ENCODE data around the gene FKBP2. TPM values are rescaled to one million over a fixed set of nuclear protein-coding genes. Genes with fewer than 3 reads are reported as not detected.

Gene FKBP2
- total RNA-seq, 1 experiment from 2014 or later: 57.2 TPM

DNA sequence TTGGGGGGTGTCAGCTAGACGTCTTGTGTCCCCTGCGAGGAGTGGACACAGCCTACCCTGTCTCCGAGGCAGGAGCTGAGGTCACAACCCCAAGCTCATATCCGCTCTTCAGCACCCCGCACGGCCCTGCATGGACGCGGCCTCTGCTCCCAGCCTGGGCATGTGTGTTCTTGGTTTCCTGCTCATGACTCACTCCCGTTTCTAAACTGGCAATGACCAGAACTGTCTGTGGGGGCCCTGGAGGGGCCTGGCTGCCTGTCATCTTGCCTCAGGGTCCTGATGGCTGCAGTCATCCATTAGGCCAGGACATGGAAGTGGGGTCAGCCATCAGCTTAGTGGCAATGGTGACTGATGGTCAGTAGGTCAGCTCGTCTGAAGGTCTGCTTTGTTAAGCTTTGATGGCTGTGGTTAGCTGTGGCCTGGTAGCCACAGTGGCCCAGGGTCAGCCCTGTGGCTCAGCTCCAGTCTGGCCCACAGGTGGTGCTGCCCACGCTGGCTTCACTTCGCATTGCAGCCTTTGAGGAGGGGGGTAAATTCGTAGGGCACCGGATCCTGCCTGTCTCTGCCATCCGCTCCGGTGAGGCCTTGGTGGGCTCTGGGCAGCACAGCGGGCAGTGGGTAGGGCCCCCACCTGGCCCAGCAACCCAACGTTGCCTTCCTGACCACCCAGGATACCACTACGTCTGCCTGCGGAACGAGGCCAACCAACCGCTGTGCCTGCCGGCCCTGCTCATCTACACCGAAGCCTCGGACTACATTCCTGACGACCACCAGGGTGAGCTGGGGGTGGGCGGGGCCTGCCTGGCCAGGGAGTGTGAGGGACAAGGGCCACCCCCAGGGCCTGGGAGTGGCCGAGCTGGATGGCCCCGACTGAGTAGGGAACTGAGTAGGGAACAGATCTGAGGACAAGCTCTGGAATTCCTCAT is 22.4 kb downstream of the FKBP2 start:
- Mint-ChIP-seq H3K36me3 (peaks cover 42% of the 10 kb centered on the region), H3K4me3 (no peak overlapping the region), H3K9me3 (no peaks in the 10 kb centered on the region), H3K4me1 (peaks cover 3% of the 10 kb centered on the region; the same call in 1 of the 2 replicates), H3K27me3 (ENCODE audit: low read depth) (no peaks in the 10 kb centered on the region), H3K27ac (peak overlapping the region; percentile 97)
- POLR2A ChIA-PET: interaction anchor here (1.0 to 1.4 kb wide), 2 partner anchors 17 to 22 kb away, joined by 3 to 4 read pairs; no protein-coding TSS in a partner anchor
- TF ChIP-seq, protein P1, sequence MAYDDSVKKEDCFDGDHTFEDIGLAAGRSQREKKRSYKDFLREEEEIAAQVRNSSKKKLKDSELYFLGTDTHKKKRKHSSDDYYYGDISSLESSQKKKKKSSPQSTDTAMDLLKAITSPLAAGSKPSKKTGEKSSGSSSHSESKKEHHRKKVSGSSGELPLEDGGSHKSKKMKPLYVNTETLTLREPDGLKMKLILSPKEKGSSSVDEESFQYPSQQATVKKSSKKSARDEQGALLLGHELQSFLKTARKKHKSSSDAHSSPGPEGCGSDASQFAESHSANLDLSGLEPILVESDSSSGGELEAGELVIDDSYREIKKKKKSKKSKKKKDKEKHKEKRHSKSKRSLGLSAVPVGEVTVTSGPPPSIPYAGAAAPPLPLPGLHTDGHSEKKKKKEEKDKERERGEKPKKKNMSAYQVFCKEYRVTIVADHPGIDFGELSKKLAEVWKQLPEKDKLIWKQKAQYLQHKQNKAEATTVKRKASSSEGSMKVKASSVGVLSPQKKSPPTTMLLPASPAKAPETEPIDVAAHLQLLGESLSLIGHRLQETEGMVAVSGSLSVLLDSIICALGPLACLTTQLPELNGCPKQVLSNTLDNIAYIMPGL (CRISPR knock-in tag; IDR thresholded peaks at IDR 0.05): no peak
- TF ChIP-seq NFATC4 (CRISPR knock-in tag; IDR thresholded peaks at IDR 0.05) (no peak), ZNF138 (CRISPR knock-in tag; conservative IDR thresholded peaks at IDR 0.05) (no peak), NFYB (CRISPR knock-in tag; conservative IDR thresholded peaks at IDR 0.05; ENCODE audit: low read depth) (no peak), TP53 (CRISPR knock-in tag; IDR thresholded peaks at IDR 0.05) (no peak), ZNF396 (CRISPR knock-in tag; IDR thresholded peaks at IDR 0.05; ENCODE audit: borderline replicate concordance) (no peak), GRHL2 (CRISPR knock-in tag; IDR thresholded peaks at IDR 0.05; ENCODE audit: insufficient replicate concordance, severe bottlenecking) (no peak), ATF1 (CRISPR knock-in tag; IDR thresholded peaks at IDR 0.05) (no peak), PRRX2 (CRISPR knock-in tag; IDR thresholded peaks at IDR 0.05) (no peak), GTF2I (CRISPR knock-in tag; conservative IDR thresholded peaks at IDR 0.05) (no peak)
- TF ChIP-seq, protein P2, sequence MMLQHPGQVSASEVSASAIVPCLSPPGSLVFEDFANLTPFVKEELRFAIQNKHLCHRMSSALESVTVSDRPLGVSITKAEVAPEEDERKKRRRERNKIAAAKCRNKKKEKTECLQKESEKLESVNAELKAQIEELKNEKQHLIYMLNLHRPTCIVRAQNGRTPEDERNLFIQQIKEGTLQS (CRISPR knock-in tag; conservative IDR thresholded peaks at IDR 0.05): no peak
- TF ChIP-seq, protein P3, sequence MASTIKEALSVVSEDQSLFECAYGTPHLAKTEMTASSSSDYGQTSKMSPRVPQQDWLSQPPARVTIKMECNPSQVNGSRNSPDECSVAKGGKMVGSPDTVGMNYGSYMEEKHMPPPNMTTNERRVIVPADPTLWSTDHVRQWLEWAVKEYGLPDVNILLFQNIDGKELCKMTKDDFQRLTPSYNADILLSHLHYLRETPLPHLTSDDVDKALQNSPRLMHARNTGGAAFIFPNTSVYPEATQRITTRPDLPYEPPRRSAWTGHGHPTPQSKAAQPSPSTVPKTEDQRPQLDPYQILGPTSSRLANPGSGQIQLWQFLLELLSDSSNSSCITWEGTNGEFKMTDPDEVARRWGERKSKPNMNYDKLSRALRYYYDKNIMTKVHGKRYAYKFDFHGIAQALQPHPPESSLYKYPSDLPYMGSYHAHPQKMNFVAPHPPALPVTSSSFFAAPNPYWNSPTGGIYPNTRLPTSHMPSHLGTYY (CRISPR knock-in tag; IDR thresholded peaks at IDR 0.05): no peak
- DNase-seq (ENCODE audit: low spot score) (no peak), ATAC-seq (peak; percentile 53)
- CTCF ChIA-PET: interaction anchor here (0.5 to 4.5 kb wide), 8 partner anchors 13 to 263 kb away, joined by 3 to 65 read pairs (median 6); partner anchors contain the start of gene PLCB3

DNA sequence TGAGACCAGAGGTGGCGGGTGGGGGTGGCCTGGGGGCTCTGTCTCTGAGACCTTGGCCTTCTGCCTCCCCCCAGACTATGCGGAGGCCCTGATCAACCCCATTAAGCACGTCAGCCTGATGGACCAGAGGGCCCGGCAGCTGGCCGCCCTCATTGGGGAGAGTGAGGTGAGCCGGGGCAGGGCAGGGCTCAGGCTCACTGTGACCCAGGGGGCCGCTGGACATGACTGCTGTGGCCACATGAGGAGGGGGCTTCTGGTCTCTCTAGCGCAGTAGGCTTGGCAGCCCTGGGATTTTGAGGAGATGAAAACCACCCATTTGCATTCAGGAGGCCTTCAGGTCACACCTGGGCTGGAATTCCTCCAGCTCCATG is 23.0 kb downstream of the FKBP2 start:
- Mint-ChIP-seq H3K27me3 (ENCODE audit: low read depth) (no peaks in the 10 kb centered on the region), H3K4me3 (no peak overlapping the region), H3K4me1 (peaks cover 10% of the 10 kb centered on the region), H3K27ac (no peak overlapping the region; the same call in 1 of the 2 replicates), H3K36me3 (peaks cover 42% of the 10 kb centered on the region), H3K9me3 (no peaks in the 10 kb centered on the region)
- POLR2A ChIA-PET: interaction anchor here (1.0 to 1.4 kb wide), 2 partner anchors 18 to 23 kb away, joined by 3 to 4 read pairs; no protein-coding TSS in a partner anchor
- CTCF ChIA-PET: interaction anchor here (0.5 to 4.5 kb wide), 9 partner anchors 13 to 263 kb away, joined by 3 to 65 read pairs (median 3); partner anchors contain the start of gene PLCB3
- no peak for DNase-seq (ENCODE audit: low spot score)
- ATAC-seq: no peak
- TF ChIP-seq, protein P4, sequence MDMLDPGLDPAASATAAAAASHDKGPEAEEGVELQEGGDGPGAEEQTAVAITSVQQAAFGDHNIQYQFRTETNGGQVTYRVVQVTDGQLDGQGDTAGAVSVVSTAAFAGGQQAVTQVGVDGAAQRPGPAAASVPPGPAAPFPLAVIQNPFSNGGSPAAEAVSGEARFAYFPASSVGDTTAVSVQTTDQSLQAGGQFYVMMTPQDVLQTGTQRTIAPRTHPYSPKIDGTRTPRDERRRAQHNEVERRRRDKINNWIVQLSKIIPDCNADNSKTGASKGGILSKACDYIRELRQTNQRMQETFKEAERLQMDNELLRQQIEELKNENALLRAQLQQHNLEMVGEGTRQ (CRISPR knock-in tag; IDR thresholded peaks at IDR 0.05): no peak
- TF ChIP-seq, protein P5, sequence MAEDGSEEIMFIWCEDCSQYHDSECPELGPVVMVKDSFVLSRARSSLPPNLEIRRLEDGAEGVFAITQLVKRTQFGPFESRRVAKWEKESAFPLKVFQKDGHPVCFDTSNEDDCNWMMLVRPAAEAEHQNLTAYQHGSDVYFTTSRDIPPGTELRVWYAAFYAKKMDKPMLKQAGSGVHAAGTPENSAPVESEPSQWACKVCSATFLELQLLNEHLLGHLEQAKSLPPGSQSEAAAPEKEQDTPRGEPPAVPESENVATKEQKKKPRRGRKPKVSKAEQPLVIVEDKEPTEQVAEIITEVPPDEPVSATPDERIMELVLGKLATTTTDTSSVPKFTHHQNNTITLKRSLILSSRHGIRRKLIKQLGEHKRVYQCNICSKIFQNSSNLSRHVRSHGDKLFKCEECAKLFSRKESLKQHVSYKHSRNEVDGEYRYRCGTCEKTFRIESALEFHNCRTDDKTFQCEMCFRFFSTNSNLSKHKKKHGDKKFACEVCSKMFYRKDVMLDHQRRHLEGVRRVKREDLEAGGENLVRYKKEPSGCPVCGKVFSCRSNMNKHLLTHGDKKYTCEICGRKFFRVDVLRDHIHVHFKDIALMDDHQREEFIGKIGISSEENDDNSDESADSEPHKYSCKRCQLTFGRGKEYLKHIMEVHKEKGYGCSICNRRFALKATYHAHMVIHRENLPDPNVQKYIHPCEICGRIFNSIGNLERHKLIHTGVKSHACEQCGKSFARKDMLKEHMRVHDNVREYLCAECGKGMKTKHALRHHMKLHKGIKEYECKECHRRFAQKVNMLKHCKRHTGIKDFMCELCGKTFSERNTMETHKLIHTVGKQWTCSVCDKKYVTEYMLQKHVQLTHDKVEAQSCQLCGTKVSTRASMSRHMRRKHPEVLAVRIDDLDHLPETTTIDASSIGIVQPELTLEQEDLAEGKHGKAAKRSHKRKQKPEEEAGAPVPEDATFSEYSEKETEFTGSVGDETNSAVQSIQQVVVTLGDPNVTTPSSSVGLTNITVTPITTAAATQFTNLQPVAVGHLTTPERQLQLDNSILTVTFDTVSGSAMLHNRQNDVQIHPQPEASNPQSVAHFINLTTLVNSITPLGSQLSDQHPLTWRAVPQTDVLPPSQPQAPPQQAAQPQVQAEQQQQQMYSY (CRISPR knock-in tag; IDR thresholded peaks at IDR 0.05): no peak
- TF ChIP-seq ZNF121 (CRISPR knock-in tag; IDR thresholded peaks at IDR 0.05) (no peak), FOXJ3 (CRISPR knock-in tag; IDR thresholded peaks at IDR 0.05; ENCODE audit: borderline replicate concordance) (no peak), ZNF396 (CRISPR knock-in tag; IDR thresholded peaks at IDR 0.05; ENCODE audit: borderline replicate concordance) (no peak), CBFB (CRISPR knock-in tag; IDR thresholded peaks at IDR 0.05; ENCODE audit: low read depth) (no peak), ZNF219 (CRISPR knock-in tag; IDR thresholded peaks at IDR 0.05; ENCODE audit: borderline replicate concordance) (no peak), TEAD4 (CRISPR knock-in tag; IDR thresholded peaks at IDR 0.05) (no peak), MYBL2 (CRISPR knock-in tag; IDR thresholded peaks at IDR 0.05) (no peak)
- TF ChIP-seq, protein P6, sequence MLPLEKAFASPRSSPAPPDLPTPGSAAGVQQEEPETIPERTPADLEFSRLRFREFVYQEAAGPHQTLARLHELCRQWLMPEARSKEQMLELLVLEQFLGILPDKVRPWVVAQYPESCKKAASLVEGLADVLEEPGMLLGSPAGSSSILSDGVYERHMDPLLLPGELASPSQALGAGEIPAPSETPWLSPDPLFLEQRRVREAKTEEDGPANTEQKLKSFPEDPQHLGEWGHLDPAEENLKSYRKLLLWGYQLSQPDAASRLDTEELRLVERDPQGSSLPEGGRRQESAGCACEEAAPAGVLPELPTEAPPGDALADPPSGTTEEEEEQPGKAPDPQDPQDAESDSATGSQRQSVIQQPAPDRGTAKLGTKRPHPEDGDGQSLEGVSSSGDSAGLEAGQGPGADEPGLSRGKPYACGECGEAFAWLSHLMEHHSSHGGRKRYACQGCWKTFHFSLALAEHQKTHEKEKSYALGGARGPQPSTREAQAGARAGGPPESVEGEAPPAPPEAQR (CRISPR knock-in tag; IDR thresholded peaks at IDR 0.05): no peak
- TF ChIP-seq, protein P7, sequence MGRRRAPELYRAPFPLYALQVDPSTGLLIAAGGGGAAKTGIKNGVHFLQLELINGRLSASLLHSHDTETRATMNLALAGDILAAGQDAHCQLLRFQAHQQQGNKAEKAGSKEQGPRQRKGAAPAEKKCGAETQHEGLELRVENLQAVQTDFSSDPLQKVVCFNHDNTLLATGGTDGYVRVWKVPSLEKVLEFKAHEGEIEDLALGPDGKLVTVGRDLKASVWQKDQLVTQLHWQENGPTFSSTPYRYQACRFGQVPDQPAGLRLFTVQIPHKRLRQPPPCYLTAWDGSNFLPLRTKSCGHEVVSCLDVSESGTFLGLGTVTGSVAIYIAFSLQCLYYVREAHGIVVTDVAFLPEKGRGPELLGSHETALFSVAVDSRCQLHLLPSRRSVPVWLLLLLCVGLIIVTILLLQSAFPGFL (CRISPR knock-in tag; IDR thresholded peaks at IDR 0.05; ENCODE audit: borderline replicate concordance): no peak

All from WTC11 (cell line).